K562 (cell line): ENCODE measurements around the gene POGZ. TPM values are rescaled to one million over a fixed set of nuclear protein-coding genes. Genes with fewer than 3 reads are reported as not detected.

Source experiments
- CBFA2T3 ChIP-seq: fragments of 450-650 bp; IDR thresholded peaks from 2 replicates; pipeline ENCODE4 v1.6.1; 2017
- ELF4 ChIP-seq: fragments of 450-650 bp; formaldehyde crosslinking; IDR thresholded peaks from 2 replicates; pipeline ENCODE4 v1.4.0; 2022; ENCODE audit warnings: missing genetic modification characterization
- EP300 ChIP-seq: IDR thresholded peaks from 2 replicates; pipeline ENCODE4 v1.6.1; 2012; ENCODE audit warnings: low read length, improper control_type of control experiment
- ETV5 ChIP-seq: sonication (generic); formaldehyde crosslinking; IDR thresholded peaks from 2 replicates; pipeline ENCODE4 v1.4.0; 2020; ENCODE audit warnings: low read depth, mild to moderate bottlenecking, missing genetic modification reagents
- MCM7 ChIP-seq, 2 experiments: fragments of 450-650 bp; IDR thresholded peaks; 2 replicates each; pipeline ENCODE4 v1.6.1; 2016 to 2018
- PRMT5 ChIP-seq: sonication (generic); formaldehyde crosslinking; IDR thresholded peaks from 2 replicates; pipeline ENCODE4 v1.5.0; 2020; ENCODE audit warnings: missing genetic modification reagents
- SIX5 ChIP-seq, 2 experiments: IDR thresholded peaks; 2 replicates each; pipeline ENCODE4 v1.6.1; 2011; ENCODE audit warnings: low read length in 2 of 2, borderline replicate concordance in 1 of 2, low read depth in 1 of 2, mild to moderate bottlenecking in 1 of 2, moderate library complexity in 1 of 2; ENCODE audit not compliant: insufficient read depth in 1 of 2
- SPI1 ChIP-seq: IDR thresholded peaks from 2 replicates; pipeline ENCODE4 v1.6.1; 2011; ENCODE audit warnings: low read depth, low read length, control low read depth, borderline replicate concordance
- SREBF1 ChIP-seq: fragments of 150-350 bp; IDR thresholded peaks from 2 replicates; pipeline ENCODE4 v1.6.1; 2014; ENCODE audit warnings: antibody characterized with exemption, low read depth, low read length, borderline replicate concordance
- THRB ChIP-seq: fragments of 450-650 bp; formaldehyde crosslinking; conservative IDR thresholded peaks from 2 replicates; pipeline ENCODE4 v1.4.0; 2022; ENCODE audit warnings: mild to moderate bottlenecking, missing genetic modification characterization
- WHSC1 ChIP-seq: IDR thresholded peaks from one replicate; pipeline ENCODE4 v1.6.1; 2012; ENCODE audit warnings: low read length, control low read depth, inconsistent platforms
- ZNF586 ChIP-seq: fragments of 450-650 bp; formaldehyde crosslinking; conservative IDR thresholded peaks from 2 replicates; pipeline ENCODE4 v1.4.0; 2020; ENCODE audit warnings: mild to moderate bottlenecking, moderate library complexity
- ZNF778 ChIP-seq: fragments of 450-650 bp; formaldehyde crosslinking; IDR thresholded peaks from 2 replicates; pipeline ENCODE4 v1.4.0; 2020; ENCODE audit warnings: mild to moderate bottlenecking, moderate library complexity
- polyA plus RNA-seq, 8 experiments: library from polyadenylated mRNA; depleted of rRNA in 4 of 8; stranded (reverse) in 5 of 8; unstranded in 3 of 8; fragments of >200 nt; fragmentation: Nextera tagmentation in 2 of 8; fragmentation: Illumina TruSeq in 1 of 8; extraction: Ambion mirVana in 2 of 8; extraction: Trizol in 1 of 8; gene quantifications; 2 replicates each; pipeline versions ENCODE4 v1.2.1 to v1.2.3, GENCODE V29; 2011 to 2014; ENCODE audit warnings: inconsistent platforms in 1 of 8, missing spikeins in 1 of 8
- total RNA-seq, 7 experiments: library from RNA; depleted of rRNA in 6 of 7; stranded (reverse); fragments of >200 nt in 6 of 7; fragmentation: Illumina TruSeq in 2 of 7; extraction: Trizol in 2 of 7; gene quantifications; 2 replicates each; pipeline versions ENCODE4 v1.2.1 to v1.2.3, GENCODE V29; 2011 to 2021; ENCODE audit warnings: low replicate concordance in 1 of 7
- TF ChIP-seq, protein P1 (sequence below): fragments of 450-650 bp; IDR thresholded peaks from 2 replicates; pipeline ENCODE4 v1.6.1; 2016; ENCODE audit warnings: mild to moderate bottlenecking, moderate library complexity

POGZ gene
- total and polyA plus RNA-seq, 9 of the 15 experiments (the other 6 are each of a cell fraction or from before 2014, with no cell fraction given): 9.4 to 40.6 (median 21.6) TPM

DNA sequence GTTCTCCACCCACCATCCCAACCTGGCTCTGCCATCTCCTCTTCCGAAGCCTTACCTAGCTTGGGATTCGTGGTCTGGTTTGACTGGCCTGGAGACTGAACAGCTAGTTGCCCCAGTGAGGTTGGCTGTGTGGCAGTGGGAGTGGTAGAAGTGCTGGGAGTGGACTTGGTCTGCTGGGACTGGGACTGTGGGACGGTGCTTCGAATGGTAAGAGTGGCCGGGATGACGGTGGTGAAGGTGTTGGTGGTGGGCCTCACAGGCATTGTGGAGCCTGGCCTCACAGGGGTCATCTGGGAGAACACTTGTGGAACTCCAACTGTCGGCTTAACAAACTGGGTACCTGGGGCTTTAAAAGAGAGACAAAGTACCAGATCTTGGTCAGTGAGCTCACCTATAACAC is 31.2 kb downstream of the POGZ start (continued):
- TF ChIP-seq, protein P1, sequence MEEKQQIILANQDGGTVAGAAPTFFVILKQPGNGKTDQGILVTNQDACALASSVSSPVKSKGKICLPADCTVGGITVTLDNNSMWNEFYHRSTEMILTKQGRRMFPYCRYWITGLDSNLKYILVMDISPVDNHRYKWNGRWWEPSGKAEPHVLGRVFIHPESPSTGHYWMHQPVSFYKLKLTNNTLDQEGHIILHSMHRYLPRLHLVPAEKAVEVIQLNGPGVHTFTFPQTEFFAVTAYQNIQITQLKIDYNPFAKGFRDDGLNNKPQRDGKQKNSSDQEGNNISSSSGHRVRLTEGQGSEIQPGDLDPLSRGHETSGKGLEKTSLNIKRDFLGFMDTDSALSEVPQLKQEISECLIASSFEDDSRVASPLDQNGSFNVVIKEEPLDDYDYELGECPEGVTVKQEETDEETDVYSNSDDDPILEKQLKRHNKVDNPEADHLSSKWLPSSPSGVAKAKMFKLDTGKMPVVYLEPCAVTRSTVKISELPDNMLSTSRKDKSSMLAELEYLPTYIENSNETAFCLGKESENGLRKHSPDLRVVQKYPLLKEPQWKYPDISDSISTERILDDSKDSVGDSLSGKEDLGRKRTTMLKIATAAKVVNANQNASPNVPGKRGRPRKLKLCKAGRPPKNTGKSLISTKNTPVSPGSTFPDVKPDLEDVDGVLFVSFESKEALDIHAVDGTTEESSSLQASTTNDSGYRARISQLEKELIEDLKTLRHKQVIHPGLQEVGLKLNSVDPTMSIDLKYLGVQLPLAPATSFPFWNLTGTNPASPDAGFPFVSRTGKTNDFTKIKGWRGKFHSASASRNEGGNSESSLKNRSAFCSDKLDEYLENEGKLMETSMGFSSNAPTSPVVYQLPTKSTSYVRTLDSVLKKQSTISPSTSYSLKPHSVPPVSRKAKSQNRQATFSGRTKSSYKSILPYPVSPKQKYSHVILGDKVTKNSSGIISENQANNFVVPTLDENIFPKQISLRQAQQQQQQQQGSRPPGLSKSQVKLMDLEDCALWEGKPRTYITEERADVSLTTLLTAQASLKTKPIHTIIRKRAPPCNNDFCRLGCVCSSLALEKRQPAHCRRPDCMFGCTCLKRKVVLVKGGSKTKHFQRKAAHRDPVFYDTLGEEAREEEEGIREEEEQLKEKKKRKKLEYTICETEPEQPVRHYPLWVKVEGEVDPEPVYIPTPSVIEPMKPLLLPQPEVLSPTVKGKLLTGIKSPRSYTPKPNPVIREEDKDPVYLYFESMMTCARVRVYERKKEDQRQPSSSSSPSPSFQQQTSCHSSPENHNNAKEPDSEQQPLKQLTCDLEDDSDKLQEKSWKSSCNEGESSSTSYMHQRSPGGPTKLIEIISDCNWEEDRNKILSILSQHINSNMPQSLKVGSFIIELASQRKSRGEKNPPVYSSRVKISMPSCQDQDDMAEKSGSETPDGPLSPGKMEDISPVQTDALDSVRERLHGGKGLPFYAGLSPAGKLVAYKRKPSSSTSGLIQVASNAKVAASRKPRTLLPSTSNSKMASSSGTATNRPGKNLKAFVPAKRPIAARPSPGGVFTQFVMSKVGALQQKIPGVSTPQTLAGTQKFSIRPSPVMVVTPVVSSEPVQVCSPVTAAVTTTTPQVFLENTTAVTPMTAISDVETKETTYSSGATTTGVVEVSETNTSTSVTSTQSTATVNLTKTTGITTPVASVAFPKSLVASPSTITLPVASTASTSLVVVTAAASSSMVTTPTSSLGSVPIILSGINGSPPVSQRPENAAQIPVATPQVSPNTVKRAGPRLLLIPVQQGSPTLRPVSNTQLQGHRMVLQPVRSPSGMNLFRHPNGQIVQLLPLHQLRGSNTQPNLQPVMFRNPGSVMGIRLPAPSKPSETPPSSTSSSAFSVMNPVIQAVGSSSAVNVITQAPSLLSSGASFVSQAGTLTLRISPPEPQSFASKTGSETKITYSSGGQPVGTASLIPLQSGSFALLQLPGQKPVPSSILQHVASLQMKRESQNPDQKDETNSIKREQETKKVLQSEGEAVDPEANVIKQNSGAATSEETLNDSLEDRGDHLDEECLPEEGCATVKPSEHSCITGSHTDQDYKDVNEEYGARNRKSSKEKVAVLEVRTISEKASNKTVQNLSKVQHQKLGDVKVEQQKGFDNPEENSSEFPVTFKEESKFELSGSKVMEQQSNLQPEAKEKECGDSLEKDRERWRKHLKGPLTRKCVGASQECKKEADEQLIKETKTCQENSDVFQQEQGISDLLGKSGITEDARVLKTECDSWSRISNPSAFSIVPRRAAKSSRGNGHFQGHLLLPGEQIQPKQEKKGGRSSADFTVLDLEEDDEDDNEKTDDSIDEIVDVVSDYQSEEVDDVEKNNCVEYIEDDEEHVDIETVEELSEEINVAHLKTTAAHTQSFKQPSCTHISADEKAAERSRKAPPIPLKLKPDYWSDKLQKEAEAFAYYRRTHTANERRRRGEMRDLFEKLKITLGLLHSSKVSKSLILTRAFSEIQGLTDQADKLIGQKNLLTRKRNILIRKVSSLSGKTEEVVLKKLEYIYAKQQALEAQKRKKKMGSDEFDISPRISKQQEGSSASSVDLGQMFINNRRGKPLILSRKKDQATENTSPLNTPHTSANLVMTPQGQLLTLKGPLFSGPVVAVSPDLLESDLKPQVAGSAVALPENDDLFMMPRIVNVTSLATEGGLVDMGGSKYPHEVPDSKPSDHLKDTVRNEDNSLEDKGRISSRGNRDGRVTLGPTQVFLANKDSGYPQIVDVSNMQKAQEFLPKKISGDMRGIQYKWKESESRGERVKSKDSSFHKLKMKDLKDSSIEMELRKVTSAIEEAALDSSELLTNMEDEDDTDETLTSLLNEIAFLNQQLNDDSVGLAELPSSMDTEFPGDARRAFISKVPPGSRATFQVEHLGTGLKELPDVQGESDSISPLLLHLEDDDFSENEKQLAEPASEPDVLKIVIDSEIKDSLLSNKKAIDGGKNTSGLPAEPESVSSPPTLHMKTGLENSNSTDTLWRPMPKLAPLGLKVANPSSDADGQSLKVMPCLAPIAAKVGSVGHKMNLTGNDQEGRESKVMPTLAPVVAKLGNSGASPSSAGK: no peak
- TF ChIP-seq WHSC1 (no peak), THRB (CRISPR knock-in tag) (no peak), SREBF1 (no peak), ZNF586 (CRISPR knock-in tag) (no peak), MCM7 (IDR thresholded peaks at IDR 0.05) (no peak), SIX5 (IDR thresholded peaks at IDR 0.05; ENCODE audit: borderline replicate concordance in 1 of 2, insufficient read depth in 1 of 2, low read depth in 1 of 2, low read length in 2 of 2) (no peak), EP300 (no peak), ELF4 (no peak), ZNF778 (CRISPR knock-in tag) (no peak), CBFA2T3 (no peak), SPI1 (no peak), PRMT5 (no peak), ETV5 (CRISPR knock-in tag) (no peak)
